Activated CD8-positive, alpha-beta memory T cell treated with anti-CD3 and anti-CD28 coated beads, Interleukin-2, amount 50 U/mL, for 24 hours (primary cell): Measurements from ENCODE around the gene HMSD.

ENCODE experiments used
- DNase-seq: peaks from one replicate; pipeline ENCODE4 v3.0.0-alpha.2; 2020; ENCODE audit errors: extremely low read depth

Gene HMSD

DNA sequence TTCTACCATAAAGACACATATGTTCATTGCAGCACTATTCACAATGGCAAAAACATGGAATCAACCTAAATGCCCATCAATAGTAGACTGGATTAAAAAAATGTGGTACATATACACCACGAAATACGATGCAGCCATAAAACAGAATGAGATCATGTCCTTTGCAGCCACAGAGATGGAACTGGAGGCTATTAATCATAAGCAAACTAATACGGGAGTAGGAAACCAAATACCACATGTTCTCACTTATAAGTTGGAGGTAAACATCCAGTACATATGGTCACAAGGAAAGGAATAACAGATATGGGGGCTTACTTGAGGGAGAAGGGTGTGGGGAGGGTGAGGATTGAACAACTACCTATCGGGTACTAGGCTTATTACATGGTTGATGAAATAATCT, 7.7 kb downstream of the HMSD start:
- DNase-seq, result no peak

DNA sequence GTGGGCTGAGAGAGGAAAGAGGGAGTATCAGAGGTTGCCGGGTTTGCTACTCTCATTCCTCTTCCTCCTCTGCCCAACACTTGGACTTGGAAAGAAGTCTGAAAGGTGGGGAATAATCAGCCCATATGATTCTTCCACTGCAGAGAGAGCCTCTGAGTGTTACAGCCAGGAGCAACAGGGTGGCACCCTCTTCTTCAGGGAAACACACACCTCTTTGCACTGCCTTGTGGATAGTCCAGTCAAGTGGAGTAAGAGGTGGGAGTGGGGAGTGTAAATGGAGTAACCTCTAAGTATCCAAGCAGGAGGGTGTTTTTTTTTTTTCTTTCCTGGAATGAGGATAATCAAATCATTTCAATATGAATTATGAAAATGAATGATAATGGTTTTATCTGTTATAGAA, 11.8 kb downstream of the HMSD start:
- DNase-seq, result no peak

DNA sequence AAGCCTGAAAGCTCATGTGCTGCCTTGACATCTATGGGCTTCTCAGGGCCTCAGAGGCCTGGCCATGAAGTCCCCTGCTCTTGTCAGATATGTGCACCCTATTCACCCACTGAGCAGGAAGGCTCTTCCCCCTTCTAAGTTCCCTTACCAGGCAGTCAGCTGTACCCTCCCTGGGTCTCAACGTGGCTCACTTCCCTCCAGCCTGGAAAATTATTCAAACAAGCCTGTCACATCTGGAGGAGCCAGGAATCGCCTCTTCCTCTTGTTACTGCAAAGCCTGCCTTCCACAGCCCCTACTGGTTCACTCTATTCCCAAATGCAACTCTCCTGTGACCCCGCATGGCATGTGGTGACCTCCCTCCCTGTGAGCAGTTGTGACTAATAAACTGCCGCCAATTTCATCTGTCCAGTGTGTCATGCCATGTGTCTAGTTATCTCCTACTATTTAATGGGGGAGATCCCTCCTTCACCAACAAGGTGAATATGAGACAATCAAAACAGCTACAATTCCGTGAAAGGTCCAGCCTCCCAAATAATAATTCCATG, 12.4 kb downstream of the HMSD start:
- no peak for DNase-seq

DNA sequence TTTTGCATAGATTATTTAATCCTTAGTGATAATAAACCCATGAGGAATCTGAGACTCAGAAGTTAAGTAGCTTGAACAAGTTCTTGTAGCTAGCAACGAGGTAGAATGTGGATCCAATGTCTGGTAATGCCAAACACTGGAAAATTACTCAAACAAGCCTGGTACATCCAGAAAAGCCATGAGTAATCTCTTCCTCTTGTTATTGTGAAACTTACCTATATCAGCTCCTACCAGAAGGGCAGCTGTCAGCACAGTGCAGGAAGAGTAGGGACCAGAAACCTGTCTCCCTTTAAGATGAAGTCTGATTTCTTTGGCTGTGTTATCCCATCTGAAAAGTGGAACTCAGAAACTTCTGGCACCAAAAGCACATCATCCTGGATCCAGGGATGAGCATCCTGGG, 13.0 kb downstream of the HMSD start:
- no peak for DNase-seq

DNA sequence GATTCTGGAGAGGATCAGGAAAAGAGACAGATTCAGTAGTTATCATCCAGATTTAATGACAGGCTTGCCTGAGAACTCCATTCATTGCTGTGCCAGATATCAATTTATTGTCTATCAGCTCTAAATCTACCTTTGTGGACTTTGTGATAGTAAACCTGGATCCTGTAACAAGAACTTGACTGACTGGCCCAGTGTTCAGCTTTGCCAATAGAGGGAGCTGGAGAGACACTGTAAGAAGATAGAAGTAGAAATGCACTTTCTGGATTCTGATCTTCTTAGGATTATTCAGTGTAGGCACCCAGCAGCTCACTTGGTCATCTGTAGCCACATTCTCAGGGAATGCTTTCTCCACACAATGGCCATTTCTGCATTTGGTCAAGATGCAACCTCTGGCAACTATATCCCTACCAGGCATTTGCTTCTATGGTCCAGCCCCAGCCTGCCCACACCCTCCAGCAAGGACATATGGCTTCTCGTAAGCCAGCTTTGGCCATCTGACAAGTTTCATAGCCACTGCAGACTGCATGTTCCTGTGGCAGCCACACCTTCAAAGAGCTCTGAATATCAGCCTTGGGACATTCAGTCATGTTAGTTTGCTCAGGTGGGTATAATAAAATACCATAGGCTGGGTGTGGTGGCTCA, 14.6 kb downstream of the HMSD start:
- no peak for DNase-seq

DNA sequence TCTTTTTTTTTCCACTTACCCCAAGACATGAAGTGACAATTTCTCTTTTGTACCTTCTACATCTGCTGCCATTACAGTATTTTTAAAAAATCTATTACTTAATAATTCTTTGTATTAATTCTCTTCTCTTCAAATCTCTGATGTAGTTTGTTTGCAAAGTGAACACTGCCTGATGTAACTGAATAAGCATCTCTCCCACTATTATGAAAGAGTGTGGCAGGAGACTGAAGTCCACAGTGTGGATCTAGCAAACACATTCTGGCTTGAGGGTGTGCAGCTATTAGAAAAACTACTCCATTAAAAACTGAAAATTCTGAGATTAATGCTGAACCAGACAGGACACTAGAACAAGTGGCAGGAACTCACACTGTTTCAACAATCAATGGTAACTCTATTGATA, 15.8 kb downstream of the HMSD start:
- no peak for DNase-seq

DNA sequence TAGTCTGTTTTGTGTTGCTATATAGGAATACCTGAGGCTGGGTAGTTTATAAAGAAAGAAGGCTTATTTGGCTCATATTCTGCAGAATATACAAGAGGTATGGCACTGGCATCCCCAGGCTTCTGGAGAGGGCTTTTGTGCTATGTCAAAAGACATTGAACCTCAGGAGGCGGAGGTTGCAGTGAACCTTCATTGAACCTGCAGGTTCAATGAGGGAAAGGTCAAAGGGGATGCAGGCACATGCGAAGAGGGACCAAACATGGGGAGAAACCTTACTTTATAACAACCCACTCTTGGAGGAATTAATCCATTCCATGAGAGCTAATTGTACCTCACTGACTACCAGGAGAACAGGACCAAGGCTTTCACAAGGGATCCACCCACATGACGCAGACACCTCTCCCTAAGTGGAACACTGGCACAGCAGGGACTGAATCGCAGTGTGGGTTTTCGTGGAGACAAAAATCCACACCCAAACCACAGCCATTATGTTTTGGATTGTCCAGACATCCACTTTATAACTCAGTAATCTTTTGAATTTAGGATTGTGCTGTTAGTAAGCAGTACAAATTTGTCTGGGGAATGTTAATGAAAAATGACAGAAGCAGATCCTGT, 16.7 kb downstream of the HMSD start:
- DNase-seq, result no peak

DNA sequence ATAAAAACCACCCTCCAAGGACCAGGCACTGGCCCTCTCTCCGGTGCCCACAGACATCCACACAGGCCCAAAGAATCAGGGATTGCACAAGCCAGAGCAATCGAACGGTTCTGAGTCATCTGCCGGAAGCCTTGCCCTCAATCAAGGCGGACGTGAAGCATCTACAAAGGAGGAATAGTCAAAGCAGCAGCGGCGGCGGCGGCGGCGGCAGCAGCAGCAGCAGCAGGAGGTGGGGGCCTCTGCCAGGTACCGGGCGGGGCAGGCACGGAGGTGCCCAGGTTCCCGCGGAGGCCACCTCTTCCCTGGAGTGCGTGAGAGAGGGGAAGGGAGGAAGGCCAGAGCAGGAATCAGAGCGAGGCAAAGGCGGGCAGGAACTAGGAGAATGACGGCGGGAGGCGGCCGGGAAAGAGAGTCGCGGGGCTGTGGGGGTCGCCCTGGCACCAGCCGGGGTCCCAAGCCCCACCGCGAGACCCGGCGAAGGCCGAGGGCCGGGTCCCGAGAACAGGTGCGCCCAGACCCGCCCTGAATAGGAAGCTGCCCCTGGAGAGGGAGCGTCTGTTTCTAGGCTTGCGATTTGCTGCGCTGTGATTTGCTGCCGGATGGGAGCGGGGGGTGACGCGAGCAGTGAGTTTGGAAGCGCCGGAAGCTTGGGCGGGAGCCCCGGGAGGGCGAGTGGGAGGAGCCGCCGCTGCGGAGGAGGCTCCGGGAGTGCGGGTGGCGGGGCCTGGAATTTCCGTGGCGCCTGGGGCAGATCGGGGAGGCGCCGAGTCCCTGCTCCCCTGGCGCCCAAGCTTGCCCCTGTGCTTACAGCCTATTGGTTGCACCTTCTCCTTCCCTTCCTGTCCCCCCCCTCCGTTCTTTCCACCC, 21.1 kb downstream of the HMSD start, which contains the start of gene SERPINB8:
TSS of gene SERPINB8 (plus strand) at position 140 of the 867 bp plus-strand sequence. CDS start 8,228 bp downstream, outside the sequence.
- peak; percentile 58 for DNase-seq

DNA sequence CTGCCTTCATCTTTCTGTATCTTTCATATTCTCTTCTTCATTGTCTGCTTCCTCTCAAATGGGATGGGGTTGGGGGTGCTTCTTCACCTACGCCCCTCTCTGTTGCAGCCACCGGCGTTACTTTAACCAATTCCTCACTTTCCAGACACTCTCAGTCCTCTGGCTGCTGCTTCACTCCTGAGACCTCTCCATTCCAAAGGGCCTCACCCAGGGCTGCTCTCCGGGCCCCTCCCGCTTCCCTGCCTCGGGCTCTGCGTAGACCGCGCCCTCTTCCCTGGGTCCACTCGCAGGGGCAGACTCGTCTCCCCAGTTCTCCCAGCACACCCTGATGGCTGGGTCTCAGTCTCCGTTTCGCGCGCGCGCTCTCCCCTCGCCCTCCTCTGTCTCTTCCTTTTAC, 21.7 kb downstream of the HMSD start:
- no peak for DNase-seq

DNA sequence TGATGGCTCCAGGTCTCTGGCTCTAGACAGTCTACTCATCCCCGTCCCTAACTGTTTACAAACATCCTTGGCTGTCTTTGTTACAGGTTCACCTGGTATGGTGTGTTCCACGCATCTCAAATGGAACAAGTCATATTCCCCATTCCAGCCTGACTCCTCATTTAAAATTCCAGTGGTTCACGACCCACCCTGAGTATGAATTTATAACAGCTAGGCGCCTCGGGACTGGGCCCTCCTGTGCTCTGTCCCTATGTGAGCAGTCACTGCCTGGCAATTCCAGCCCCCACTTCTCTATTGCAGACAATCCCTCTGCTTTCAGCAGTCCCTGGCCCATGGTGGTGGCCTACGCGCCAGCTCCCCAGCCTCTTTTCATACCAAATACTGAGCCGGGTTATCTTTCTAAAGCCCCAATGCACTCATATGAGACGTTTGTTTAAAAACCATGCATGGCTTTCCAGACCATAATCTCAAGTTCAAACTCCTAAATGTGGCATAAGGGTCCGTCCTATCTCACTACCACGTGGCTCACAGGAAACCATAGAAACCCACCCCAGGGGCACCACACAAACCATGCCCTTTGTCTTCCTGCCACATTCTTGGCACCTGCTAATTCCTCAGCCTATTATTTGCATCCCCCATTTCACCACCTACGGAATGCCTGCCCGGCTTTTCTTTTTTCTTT, 22.4 kb downstream of the HMSD start:
- DNase-seq, result no peak

DNA sequence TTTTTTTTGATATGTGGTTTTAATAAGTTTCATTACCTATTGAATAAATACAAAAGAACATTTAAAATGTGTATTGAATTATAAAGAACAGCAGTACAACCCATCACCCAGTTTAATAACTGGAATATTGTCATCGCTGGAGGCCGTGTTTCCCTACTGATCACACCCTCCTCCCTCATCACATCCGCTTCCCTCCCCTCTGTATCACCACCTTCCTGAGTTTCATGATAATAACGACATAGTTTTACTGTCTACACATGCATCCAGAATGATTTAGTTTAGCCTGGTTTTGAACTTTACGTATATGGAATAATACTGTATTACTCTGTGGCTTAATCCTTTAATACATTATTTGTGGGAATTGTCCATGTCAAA, 22.9 kb downstream of the HMSD start:
- DNase-seq, result no peak

DNA sequence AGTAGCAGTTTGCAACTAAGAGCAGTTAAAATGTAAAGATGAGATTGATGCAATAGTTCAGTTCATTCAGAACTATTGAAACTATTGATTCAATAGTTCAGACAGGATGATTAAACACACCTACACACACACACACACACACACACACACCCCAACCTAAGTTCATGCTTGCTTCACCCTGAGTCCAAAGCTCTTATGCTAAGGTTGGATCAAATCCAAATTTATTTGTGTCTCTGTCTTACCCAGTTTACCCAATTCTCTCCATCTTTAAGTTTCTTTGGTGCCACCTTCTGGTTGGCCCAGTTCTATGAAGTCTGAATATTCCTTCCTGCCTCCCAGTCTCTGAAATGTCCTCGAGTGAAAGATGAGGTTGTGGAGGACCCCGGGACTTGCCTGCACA, 25.9 kb downstream of the HMSD start:
- DNase-seq, result no peak

DNA sequence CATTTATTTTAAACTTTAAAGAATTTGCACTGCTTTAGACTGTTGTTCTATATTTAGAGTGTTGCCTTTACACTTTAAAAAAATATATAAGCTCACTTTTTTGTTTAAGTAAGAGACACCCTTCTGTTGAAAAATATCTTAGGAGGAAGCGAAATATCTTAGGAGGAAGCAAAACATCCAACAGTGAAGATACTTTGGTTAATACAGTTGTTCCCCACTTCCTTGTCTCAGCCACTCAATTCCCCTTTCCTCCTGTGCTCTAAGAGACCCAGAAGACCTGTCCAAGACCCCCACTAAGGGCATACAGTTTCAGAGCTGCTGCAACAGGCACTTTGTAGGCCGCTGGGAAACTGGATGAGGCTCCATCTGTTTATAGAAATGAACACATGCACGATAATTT, 26.5 kb downstream of the HMSD start:
- DNase-seq, result no peak

DNA sequence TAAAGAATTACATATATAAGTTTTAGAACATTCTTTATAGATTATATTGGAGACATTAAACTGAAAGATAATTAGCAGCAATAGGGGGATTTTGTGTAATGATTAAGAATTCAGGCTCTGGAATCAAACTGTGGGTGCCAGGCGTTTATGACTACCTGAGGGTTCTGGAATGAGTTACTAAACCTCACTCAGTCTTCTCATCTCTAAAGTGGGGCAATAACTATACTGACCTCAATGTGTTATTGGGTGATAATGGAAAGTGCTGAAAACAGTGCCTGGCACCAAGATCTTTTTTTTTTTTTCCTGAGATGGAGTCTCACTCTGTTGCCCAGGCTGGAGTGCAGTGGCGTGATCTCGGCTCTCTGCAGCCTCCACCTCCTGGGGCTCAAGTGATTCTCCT, 27.9 kb downstream of the HMSD start:
- no peak for DNase-seq

DNA sequence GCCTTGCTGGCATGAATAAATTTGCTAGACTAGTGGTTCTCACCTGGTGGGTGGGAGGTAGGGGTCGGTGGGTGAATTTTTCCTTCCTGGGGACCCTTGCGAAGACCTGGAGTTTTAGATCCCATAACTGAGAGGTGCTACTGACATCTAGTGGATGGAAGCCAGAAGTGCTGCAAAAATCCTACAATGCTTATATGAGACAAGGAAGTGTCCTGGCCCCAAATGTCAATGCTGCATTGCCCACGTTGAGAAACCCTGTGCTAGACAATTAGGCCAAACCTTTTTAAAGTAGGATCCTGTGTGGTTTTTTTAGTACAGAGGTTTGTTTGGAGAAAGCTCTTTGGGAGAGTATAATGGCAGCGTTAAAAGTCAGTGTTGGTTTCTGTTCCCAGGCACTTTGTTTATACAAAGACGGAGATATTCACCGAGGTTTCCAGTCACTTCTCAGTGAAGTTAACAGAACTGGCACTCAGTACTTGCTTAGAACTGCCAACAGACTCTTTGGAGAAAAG, 30.4 kb downstream of the HMSD start:
- DNase-seq, result no peak

DNA sequence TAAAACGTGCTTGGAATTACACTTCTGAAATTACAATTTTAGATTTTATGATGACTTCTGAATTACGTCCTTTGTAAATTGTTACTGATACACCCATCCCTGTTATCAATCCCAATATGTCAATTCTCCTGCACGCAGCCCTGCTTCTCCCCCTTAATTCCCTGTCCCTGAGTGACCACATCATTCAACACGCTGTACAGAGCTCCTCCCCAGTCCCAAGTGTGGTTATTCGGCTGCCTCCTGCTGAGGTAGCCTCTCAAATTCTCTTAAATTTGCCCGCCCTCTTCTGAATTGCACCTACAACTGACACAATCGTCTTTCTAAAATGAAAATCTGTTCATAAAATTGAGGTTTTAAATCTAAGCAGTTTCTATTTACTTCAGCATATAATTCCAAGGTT, 30.9 kb downstream of the HMSD start:
- DNase-seq, result no peak

DNA sequence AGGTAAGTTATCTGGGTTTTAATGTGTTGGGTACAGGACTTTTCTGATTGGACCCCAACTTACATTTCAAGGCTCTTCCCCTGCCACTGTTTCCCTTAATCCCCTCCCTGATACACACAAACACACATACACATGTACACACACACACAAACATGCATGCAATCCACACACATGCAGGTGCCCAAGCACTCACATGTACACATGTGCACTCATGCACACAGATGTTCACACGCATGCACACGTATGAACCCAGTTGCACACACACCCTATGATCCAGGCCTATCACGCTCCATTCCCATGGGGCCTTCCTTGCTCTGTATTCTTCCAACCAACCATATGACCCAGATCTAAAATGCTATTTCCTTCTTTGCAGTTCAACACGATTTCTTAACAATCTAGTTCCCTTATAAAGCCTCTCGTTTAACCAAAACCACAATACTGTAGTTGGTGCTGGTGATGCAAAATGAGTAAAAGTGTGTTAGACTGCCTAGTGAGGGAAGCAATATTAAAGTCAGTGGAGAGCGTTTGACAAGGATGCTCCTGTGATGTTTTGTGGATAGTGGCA, 31.9 kb downstream of the HMSD start:
- DNase-seq, result no peak

DNA sequence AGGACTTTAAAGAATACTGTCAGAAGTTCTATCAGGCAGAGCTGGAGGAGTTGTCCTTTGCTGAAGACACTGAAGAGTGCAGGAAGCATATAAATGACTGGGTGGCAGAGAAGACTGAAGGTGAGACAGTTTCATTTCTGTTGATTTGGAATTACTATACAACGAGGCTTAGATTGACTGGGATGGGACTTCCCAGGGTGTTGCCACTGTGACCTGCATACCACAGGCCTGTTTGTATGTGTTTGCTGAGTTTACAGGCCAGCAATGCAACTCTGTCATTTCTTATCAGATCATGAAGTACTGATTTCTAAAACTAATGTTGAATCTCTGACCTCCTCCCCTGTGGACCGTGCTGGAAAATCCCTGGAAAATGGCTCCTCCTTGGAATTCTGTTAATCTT, 32.6 kb downstream of the HMSD start:
- no peak for DNase-seq

DNA sequence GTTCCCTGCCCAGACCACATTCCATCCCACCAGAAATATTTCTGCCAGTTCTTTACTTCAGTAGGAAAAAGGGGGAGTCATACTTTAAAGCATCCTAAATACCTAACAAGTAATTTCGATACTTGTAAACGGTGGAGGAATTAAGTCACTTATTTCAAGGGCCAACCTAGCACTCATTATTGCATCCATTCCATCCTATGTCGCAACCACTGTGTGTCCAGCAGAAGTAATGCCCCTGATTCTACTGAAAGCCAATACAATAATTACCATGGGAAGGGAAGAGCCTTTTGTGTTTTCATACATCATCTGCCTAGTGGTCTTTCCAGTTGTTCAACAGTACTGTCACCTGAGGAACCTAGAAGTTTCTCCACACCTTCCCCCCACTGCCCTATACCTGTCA, 33.3 kb downstream of the HMSD start:
- DNase-seq, result no peak

DNA sequence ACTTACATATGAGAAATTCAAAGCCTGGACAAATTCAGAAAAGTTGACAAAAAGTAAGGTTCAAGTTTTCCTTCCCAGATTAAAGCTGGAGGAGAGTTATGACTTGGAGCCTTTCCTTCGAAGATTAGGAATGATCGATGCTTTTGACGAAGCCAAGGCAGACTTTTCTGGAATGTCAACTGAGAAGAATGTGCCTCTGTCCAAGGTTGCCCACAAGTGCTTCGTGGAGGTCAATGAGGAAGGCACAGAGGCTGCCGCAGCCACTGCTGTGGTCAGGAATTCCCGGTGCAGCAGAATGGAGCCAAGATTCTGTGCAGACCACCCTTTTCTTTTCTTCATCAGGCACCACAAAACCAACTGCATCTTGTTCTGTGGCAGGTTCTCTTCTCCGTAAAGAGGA, 37.8 kb downstream of the HMSD start:
- no peak for DNase-seq

DNA sequence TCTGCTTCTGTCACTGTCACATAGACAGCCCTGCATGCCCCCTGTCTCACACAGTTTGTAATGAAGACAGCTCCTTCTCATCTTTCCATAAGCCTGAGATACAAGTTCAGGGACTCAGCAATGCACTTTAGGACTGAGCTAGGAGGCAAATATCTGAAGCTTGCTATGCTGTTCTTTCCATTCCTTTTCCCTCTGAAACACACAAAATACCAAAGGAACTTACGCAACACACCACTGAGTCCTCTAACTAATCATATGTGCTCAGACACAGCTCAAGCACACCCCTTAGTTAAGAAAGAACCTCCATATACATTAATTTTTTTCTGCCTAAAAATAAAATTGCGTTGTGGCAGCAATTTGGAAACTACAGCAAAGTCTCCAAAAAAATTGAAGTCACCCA, 38.6 kb downstream of the HMSD start:
- DNase-seq, result no peak

DNA sequence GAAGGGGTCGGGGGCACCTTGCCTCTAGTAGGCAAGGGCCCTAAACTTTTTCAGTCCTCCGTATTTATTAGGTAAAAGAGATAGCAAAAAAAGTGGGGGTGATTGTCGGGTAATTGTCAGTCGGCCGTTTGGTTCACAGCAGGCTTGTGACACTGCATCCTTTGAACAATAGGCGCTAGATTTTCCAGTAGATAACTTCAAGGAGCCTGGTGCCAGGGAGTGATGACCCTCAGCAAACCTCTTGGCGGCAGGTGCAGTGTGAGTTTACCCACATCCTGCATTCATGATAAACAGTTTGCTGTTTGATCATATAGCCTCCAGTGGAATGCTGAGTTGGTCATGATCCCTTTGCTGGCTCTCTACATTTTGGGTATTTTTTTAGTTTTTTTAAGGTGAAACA, 43.6 kb downstream of the HMSD start:
- no peak for DNase-seq
